Suprapubic skin (tissue), 4 donors: ENCODE results near the gene BMPER. TPM values are rescaled to one million over a fixed set of nuclear protein-coding genes. Genes with fewer than 3 reads are reported as not detected.

Experiments
- DNase-seq, 2 donors: peaks; one replicate each; pipeline ENCODE4 v3.0.0-alpha.2; 2019; ENCODE audit warnings: low spot score in 2 of 2
- H3K27ac ChIP-seq: fragments of 200-600 bp; sonication (generic); one replicate; pipeline ENCODE4 v1.5.1; 2019
- H3K27me3 ChIP-seq: fragments of 200-600 bp; sonication (generic); one replicate; pipeline ENCODE4 v1.5.1; 2019
- H3K36me3 ChIP-seq: fragments of 200-600 bp; sonication (generic); one replicate; pipeline ENCODE4 v1.5.1; 2019
- H3K4me1 ChIP-seq: fragments of 200-600 bp; sonication (generic); one replicate; pipeline ENCODE4 v1.5.1; 2019
- H3K4me3 ChIP-seq: fragments of 200-600 bp; sonication (generic); one replicate; pipeline ENCODE4 v1.5.1; 2019; ENCODE audit warnings: mild to moderate bottlenecking
- H3K9me3 ChIP-seq: fragments of 200-600 bp; sonication (generic); one replicate; pipeline ENCODE4 v1.5.1; 2019
- EP300 ChIP-seq: sonication (generic); formaldehyde crosslinking; IDR thresholded peaks from one replicate; pipeline ENCODE4 v1.6.1; 2017; ENCODE audit warnings: antibody characterized with exemption
- POLR2A ChIP-seq, 2 donors: fragments of 450-650 bp; IDR thresholded peaks; one replicate each; pipeline ENCODE4 v1.6.1; 2017; ENCODE audit warnings: antibody characterized with exemption in 2 of 2, mild to moderate bottlenecking in 2 of 2, moderate library complexity in 2 of 2
- POLR2AphosphoS5 ChIP-seq, 3 donors: sonication (generic); formaldehyde crosslinking; IDR thresholded peaks; one replicate each; pipeline ENCODE4 v1.6.1; 2017; ENCODE audit warnings: antibody characterized with exemption in 3 of 3
- WGBS: methylation state at CpG from one replicate; pipeline ENCODE4 v1.1.5; 2018; 5-methylcytosine and 5-hydroxymethylcytosine counted together
- total RNA-seq, 4 donors: library from RNA; depleted of rRNA; stranded (reverse); fragments of >200 nt; gene quantifications; one replicate each; pipeline ENCODE4 v1.1.0, GENCODE V29; 2016
- TF ChIP-seq, protein P1 (sequence below), 2 donors: fragments of 200-600 bp in 1 of 2; fragments of 450-650 bp in 1 of 2; sonication (generic) in 1 of 2; IDR thresholded peaks; one replicate each; pipeline ENCODE4 v1.5.1; 2016 to 2019; ENCODE audit warnings: antibody characterized with exemption in 2 of 2, mild to moderate bottlenecking in 1 of 2, moderate library complexity in 1 of 2

The BMPER gene
- total RNA-seq, 4 donors from 2014 or later = 0.52 to 7.2 (median 1.2) TPM

DNA sequence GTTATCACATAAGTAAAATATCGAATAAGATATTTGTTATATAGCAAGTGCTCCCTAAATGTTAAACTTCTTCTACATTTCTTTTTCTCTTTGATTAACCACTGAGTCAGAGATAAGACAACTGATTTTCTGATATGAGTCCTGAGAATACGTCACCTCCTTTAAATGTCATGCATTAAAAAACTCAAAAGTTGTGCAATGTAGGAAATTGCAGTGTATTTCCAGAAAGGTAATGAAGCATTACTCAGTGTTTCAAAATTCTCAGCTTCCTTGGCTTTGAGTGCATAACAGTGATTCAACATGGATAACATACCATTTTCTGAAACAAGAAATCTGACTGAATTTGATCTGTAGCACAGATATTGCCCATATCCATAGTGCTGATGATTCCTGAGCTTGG is 155.8 kb downstream of the BMPER start:
- no peak for DNase-seq
- H3K9me3 ChIP-seq = no peaks in the 10 kb centered on the region
- no peak overlapping the region for H3K4me3 ChIP-seq
- H3K27me3 ChIP-seq = no peaks in the 10 kb centered on the region
- 67% methylated on average over 2 of the region's 2 CpGs for WGBS
- peaks cover 11% of the 10 kb centered on the region for H3K4me1 ChIP-seq
- no peak overlapping the region for H3K27ac ChIP-seq
- TF ChIP-seq POLR2AphosphoS5 (IDR thresholded peaks at IDR 0.05) = no peak
- TF ChIP-seq EP300 = no peak
- TF ChIP-seq POLR2A (IDR thresholded peaks at IDR 0.05) = no peak
- TF ChIP-seq, protein P1, sequence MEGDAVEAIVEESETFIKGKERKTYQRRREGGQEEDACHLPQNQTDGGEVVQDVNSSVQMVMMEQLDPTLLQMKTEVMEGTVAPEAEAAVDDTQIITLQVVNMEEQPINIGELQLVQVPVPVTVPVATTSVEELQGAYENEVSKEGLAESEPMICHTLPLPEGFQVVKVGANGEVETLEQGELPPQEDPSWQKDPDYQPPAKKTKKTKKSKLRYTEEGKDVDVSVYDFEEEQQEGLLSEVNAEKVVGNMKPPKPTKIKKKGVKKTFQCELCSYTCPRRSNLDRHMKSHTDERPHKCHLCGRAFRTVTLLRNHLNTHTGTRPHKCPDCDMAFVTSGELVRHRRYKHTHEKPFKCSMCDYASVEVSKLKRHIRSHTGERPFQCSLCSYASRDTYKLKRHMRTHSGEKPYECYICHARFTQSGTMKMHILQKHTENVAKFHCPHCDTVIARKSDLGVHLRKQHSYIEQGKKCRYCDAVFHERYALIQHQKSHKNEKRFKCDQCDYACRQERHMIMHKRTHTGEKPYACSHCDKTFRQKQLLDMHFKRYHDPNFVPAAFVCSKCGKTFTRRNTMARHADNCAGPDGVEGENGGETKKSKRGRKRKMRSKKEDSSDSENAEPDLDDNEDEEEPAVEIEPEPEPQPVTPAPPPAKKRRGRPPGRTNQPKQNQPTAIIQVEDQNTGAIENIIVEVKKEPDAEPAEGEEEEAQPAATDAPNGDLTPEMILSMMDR (IDR thresholded peaks at IDR 0.05) = no peak
- no peaks in the 10 kb centered on the region for H3K36me3 ChIP-seq

DNA sequence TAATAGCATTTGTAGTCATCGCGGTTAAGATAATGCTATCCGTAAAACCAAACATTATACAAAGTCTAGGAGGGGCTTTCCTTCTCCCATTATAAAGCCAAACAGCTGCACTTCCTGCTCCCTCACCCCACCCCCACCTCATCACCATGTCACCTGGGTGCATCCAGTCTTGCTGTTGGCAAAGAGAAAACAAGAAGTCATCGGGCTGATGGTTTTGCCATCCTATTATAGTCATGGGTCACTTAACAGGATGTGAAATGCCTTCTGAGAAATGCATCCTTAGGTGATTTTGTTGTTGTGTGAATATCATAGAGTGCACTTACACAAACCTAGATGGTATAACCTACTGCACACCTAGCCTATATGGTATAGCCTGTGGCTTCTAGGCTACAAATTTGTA is 157.0 kb downstream of the BMPER start:
- Histone ChIP-seq H3K4me3 (no peak overlapping the region), H3K4me1 (peaks cover 11% of the 10 kb centered on the region), H3K27me3 (no peaks in the 10 kb centered on the region), H3K27ac (no peak overlapping the region), H3K9me3 (no peaks in the 10 kb centered on the region), H3K36me3 (no peaks in the 10 kb centered on the region)
- 95% methylated on average over 4 of the region's 4 CpGs for WGBS
- TF ChIP-seq, protein P1 (IDR thresholded peaks at IDR 0.05) = no peak
- TF ChIP-seq EP300 (no peak), POLR2A (IDR thresholded peaks at IDR 0.05) (no peak), POLR2AphosphoS5 (IDR thresholded peaks at IDR 0.05) (no peak)
- DNase-seq = no peak

DNA sequence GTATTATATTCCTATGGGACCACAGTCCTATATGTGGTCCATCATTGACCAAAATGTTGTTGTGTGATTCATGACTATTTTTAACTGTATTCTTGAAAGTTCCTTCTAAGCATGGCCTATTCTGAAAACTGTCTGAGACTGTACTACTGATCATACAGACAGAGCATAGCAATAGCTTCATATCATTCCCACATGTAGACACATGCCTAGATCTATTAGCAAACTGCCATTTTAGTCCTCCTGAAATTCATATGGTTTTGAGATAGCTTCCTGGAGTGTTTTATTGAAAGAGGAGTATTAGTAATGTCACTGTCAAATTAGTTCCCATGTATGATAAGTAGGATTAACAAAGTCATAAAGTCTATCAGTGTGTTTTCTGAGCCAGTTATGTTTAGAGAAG is 157.5 kb downstream of the BMPER start:
- H3K27ac ChIP-seq = no peak overlapping the region
- no peaks in the 10 kb centered on the region for H3K36me3 ChIP-seq
- no peak for DNase-seq
- peaks cover 11% of the 10 kb centered on the region for H3K4me1 ChIP-seq
- no peaks in the 10 kb centered on the region for H3K27me3 ChIP-seq
- TF ChIP-seq POLR2AphosphoS5 (IDR thresholded peaks at IDR 0.05) (no peak), POLR2A (IDR thresholded peaks at IDR 0.05) (no peak), EP300 (no peak)
- TF ChIP-seq, protein P1 (IDR thresholded peaks at IDR 0.05) = no peak
- no peaks in the 10 kb centered on the region for H3K9me3 ChIP-seq
- H3K4me3 ChIP-seq = no peak overlapping the region

DNA sequence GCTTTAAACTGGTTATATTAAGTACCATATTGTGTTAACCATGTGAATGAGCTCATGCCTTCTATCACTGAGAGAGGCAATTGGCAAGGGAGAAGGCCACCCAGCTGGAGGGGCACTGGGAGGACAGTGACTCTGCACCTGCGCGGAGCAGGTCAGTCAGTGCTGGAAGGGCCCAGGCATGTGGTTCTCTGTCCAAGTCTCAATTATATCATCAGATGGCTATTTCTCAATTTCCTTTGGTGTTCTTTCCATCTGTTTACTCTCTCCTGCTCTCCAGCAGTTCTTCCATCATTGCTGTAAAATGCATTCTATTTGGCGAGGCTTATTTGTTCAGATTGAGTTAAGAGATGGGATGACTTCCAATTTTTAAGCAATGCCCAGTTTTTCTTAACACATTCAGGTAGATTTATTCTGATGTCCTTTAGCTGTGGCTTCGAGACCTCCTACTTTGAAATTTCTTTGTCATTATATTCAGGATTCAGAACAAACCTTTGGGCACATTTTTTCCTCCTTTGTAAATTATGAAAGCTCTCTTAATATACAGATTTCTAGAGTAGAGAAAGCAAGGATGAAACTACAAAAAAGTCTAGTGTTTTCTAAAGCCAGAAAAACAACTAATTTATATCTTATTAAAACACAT is 159.3 kb downstream of the BMPER start:
- H3K4me3 ChIP-seq = no peak overlapping the region
- peaks cover 4% of the 10 kb centered on the region for H3K4me1 ChIP-seq
- TF ChIP-seq EP300 (no peak), POLR2AphosphoS5 (IDR thresholded peaks at IDR 0.05) (no peak), POLR2A (IDR thresholded peaks at IDR 0.05) (no peak)
- TF ChIP-seq, protein P1 (IDR thresholded peaks at IDR 0.05) = no peak
- H3K9me3 ChIP-seq = no peaks in the 10 kb centered on the region
- no peak for DNase-seq
- no peaks in the 10 kb centered on the region for H3K36me3 ChIP-seq
- H3K27ac ChIP-seq = no peak overlapping the region
- no peaks in the 10 kb centered on the region for H3K27me3 ChIP-seq
- WGBS = 95% methylated on average over 4 of the region's 4 CpGs

DNA sequence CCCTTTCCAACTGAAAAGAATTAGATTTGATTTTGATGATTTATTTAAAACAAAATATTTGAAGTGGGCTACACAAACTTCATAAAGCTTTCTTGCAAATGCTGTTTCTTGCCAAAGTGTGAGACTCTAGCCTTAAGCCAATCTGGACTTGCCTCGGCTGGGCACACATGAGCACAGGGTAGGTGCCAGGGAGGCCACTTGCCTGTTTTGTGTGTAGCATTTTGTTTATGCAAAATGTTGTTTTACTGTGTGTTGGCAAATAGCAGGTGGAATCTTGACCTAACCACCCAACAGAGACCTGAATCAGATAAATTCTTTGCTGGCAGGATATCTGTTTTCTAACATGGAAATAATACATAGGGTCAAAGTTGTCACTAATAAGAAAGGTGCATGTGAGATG is 161.1 kb downstream of the BMPER start:
- H3K36me3 ChIP-seq = no peaks in the 10 kb centered on the region
- no peaks in the 10 kb centered on the region for H3K27me3 ChIP-seq
- 91% methylated on average over 1 of the region's 1 CpG for WGBS
- TF ChIP-seq POLR2AphosphoS5 (IDR thresholded peaks at IDR 0.05) (no peak), EP300 (no peak), POLR2A (IDR thresholded peaks at IDR 0.05) (no peak)
- TF ChIP-seq, protein P1 (IDR thresholded peaks at IDR 0.05) = no peak
- H3K27ac ChIP-seq = no peak overlapping the region
- no peaks in the 10 kb centered on the region for H3K4me1 ChIP-seq
- no peak overlapping the region for H3K4me3 ChIP-seq
- no peaks in the 10 kb centered on the region for H3K9me3 ChIP-seq
- DNase-seq = no peak
